ENCODE measurements around the gene FCHSD2.

- TF ChIP-seq, protein P1, sequence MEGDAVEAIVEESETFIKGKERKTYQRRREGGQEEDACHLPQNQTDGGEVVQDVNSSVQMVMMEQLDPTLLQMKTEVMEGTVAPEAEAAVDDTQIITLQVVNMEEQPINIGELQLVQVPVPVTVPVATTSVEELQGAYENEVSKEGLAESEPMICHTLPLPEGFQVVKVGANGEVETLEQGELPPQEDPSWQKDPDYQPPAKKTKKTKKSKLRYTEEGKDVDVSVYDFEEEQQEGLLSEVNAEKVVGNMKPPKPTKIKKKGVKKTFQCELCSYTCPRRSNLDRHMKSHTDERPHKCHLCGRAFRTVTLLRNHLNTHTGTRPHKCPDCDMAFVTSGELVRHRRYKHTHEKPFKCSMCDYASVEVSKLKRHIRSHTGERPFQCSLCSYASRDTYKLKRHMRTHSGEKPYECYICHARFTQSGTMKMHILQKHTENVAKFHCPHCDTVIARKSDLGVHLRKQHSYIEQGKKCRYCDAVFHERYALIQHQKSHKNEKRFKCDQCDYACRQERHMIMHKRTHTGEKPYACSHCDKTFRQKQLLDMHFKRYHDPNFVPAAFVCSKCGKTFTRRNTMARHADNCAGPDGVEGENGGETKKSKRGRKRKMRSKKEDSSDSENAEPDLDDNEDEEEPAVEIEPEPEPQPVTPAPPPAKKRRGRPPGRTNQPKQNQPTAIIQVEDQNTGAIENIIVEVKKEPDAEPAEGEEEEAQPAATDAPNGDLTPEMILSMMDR (IDR thresholded peaks at IDR 0.05 in 2 of 3, conservative IDR thresholded peaks at IDR 0.05 in 1 of 3; ENCODE audit: insufficient read depth in 2 of 3, low read depth in 1 of 3, low read length in 3 of 3), result no peak
- TF ChIP-seq CHD2 (IDR thresholded peaks at IDR 0.05; ENCODE audit: low read depth, low read length) (no peak), ATF1 (CRISPR knock-in tag; IDR thresholded peaks at IDR 0.05) (no peak), ATF1 (tag; IDR thresholded peaks at IDR 0.05) (no peak), ZNF518B (CRISPR knock-in tag; IDR thresholded peaks at IDR 0.05) (no peak), EP300 (IDR thresholded peaks at IDR 0.05; ENCODE audit: low read length) (no peak)
These were observed 153.3 kb downstream of the FCHSD2 start for GRCh38 chr11:72988821-72989220.

Data from K562 (cell line).